GM19240 (cell line): ENCODE results near the gene CNTF.

Experiments used
- DNase-seq: peaks from one replicate; pipeline ENCODE4 v3.0.0; 2011; ENCODE audit warnings: low spot score; ENCODE audit not compliant: insufficient read length

CNTF gene

DNA sequence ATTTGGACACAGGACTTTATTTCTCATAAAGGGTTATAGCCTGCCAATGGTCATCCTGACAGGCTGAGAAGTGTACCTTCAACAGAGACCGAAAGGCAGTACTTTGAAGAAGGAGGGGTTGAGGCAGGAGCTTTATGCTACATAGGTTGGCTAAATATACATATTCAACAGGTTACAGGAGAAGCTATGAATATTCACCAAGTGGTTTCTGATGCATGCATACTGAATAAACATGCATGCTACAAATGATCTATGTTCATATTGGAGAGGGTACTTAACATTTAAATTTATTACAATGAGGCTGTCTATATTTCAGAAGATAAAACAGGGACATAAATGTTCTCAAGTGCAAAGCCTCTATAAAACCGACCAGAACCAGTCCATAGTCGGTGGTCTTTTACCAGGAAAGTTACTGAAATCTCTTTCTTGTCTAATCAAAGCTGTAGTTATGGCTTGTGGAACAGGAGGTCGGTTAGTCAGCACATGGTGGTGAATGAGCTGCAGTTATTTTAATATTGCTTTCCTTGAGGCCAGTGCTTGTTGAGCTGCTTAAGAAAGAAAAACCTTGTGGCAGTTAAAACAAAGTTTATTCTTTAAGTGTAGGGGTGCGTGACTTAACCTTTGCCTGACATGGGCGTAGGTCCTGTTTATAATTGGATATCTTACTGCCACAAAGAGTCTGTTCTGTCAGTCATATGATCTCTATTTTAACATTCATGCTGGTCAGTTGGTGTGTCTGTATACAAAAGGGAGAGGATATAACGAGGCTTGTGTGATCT lies 19.5 kb downstream of the CNTF start:
- DNase-seq, result no peak

DNA sequence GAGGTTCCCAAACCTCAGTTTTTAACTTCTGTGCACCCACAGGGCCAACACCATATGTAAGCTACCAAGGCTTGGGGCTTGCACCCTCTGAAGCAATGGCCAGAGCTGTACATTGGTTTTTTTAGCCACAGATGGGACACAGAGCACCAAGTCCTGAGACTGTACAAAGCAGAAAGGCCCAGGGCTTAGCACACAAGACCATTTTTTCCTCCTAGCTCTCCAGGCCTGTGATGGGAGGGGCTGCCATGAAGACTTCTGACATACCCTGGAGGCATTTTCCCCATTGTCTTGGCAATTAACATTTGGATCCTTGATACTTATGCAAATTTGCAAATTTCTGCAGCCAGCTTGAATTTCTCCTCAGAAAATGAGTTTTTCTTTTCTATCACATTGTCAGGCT lies 23.4 kb downstream of the CNTF start:
- DNase-seq, result no peak

GRCh38 chr11:58647141-58647699 lies 24.8 kb downstream of the CNTF start:
- DNase-seq, result no peak

GRCh38 chr11:58647866-58648265 lies 25.4 kb downstream of the CNTF start:
- DNase-seq, result no peak

GRCh38 chr11:58649623-58650022 lies 27.2 kb downstream of the CNTF start:
- DNase-seq, result no peak

GRCh38 chr11:58650496-58650895 lies 28.0 kb downstream of the CNTF start:
- no peak for DNase-seq

DNA sequence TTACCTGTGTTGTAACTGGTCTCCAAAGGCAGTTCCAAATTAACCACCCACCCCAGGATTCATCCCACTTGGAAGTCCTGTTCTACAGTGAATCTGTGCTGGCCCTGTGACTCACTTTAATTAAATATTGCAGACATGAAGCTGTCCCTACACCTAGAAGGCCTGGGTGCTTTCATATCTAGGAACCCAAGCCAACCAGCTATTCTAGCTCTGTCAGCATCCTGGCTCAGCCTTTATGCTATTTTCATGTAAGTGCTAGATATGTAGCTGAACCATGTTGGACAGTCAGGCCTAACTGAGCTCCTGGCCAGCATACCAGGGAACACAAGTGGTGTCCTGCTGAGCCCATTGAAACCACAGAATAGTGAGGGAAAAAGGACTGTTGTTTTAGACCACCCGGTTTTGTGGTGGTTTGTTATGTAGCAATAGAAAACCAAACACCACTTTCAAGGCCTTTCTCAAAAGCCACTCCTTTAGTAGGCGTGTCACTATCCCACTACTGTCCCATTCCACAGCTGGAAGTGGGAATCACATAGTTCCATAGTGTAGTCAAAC lies 30.3 kb downstream of the CNTF start:
- DNase-seq, result no peak

- peak; percentile 48 for DNase-seq
These were observed 31.8 kb downstream of the CNTF start for GRCh38 chr11:58654079-58654907.

GRCh38 chr11:58654908-58655296 lies 32.4 kb downstream of the CNTF start:
- DNase-seq, result no peak

DNA sequence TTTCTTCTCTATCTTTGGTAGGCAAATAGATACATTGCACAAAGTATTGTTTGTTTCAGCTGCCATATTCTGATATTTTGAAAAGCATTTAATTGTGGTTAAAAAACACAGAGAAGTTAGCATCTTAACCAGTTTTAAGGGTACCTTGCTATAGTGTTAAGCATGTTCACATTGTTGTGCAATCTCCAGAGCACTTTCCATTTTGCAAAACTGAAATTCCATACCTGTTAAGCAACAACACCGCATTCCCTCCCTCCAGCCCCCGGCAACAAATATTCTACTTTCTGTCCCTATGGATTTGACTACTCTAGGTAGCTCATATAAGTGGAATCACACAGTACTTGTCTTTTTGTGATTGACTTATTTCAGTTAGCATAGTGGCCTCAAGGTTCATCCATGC lies 33.9 kb downstream of the CNTF start:
- DNase-seq, result no peak

DNA sequence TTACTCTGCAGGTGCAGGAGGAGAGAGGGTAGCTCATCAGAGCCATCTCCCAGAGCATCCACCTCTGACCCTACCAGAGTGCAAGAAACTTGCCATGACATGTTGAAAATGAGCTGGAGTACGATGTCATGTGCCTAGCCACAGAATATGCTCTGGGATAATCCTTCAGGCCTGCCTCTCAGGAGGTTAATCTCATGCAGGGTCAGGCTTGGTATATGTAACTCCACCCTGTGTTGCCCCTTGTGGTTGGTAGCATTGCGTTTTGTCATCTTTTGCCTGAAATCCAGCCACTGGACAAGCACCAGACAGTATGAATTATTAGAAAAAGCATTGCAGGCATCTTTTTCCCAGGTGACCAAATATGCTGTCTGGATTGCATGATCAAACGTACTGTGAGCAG lies 36.2 kb downstream of the CNTF start:
- no peak for DNase-seq

DNA sequence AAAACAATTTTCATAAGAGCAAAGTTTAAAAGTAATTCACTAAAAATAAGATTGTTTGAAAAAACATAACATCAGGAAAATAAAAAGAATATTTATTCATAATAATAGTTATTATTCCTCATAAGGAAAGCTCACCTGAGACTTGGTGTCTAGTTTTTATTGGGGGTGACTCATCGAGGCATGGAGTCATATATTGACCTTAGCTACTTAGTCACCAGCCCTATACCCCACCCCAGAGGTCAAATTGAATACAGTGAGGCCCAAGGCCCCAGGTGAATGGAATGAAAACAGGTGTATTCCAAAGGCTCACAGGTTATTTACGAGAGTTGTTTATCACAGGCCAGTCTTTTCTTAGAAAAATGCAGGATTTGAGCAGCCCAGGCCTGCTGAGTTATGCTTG lies 36.9 kb downstream of the CNTF start:
- no peak for DNase-seq

DNA sequence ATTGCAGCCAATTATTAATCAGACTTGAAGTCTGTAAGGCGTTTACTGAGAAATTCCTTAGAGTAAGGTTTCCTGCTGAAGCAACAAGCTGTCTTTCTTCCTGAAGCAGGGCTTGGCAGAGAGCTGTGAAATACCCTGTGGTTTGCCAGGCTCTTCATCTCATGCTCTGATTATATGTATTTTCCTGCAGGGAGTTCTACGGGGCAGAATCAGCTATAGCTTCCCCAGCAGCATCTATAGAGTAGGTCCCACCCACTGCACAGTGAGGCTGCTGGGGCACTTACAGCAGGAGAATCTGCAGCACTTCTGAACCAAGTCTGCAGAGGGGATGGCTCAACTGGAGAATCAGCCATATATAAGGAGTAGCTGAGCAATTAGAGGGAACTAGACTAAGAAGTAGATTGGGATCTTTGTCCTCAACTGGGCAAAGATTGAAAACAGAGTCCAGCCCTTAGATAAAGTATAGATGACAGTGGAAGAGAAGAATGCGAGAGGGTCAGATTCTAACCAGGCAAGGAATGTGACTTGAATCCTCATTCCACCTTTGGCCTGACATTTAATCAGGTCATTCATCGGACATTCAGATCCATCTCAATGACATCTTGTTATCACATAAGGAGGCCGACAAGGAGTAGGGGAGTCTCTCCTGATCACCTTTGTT lies 37.6 kb downstream of the CNTF start:
- DNase-seq, result no peak

GRCh38 chr11:58671983-58672633 lies 49.6 kb downstream of the CNTF start:
- DNase-seq, result no peak

DNA sequence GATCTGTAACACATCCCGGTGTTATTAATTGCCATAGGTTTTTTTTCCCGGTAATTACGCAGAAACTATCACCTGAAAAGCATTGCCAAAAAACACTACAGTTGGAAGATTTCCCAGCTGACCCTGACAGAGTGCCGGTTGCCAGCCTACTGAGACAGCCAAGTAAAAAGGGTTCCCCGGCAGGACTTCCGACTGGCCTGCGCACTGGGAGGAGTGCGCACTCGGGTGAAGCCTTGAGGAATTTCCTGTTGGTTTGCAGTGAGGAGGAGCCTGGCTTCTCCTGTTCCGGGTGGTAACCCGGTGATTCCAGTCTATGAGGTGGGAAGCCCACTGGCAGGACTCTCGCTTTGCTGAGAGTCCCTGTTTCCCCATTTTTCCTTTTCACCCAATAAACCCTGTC lies 52.1 kb downstream of the CNTF start:
- no peak for DNase-seq
